Keratinocyte (primary cell): ENCODE data around the gene DACH1. TPM values are rescaled to one million over a fixed set of nuclear protein-coding genes. Genes with fewer than 3 reads are reported as not detected.

Experiments
- DNase-seq: peaks from one replicate; pipeline ENCODE4 v3.0.0-alpha.2; 2011; ENCODE audit warnings: low read depth, missing footprints, low spot score
- FAIRE-seq: peaks from 2 replicates; lab custom pipeline; 2011; peaks lifted over from hg19 to GRCh38; lab: Jason Lieb, UNC
- H2AFZ ChIP-seq: 2 replicates; pipeline ENCODE4 v1.6.0; 2012; ENCODE audit warnings: low read length, control low read depth, inconsistent platforms; ENCODE audit not compliant: control insufficient read depth
- H3K27ac ChIP-seq: 2 replicates; pipeline ENCODE4 v1.5.1; 2011; ENCODE audit warnings: low read length; ENCODE audit not compliant: control insufficient read depth, insufficient read depth
- H3K27me3 ChIP-seq: 3 replicates; pipeline ENCODE4 v1.6.0; 2011; ENCODE audit warnings: low read length; ENCODE audit not compliant: control insufficient read depth, insufficient read depth; ENCODE audit errors: extremely low read depth
- H3K36me3 ChIP-seq, 2 experiments: 2 replicates in 1 of 2; 3 replicates in 1 of 2; pipeline ENCODE4 v1.5.1; 2011; ENCODE audit warnings: low read length in 2 of 2, mild to moderate bottlenecking in 1 of 2; ENCODE audit not compliant: control insufficient read depth in 2 of 2, insufficient read depth in 2 of 2; ENCODE audit errors: extremely low read depth in 1 of 2
- H3K4me1 ChIP-seq: 3 replicates; pipeline ENCODE4 v1.5.1; 2011; ENCODE audit warnings: low read length; ENCODE audit not compliant: control insufficient read depth, insufficient read depth; ENCODE audit errors: extremely low read depth
- H3K4me2 ChIP-seq: 3 replicates; pipeline ENCODE4 v1.6.0; 2011; ENCODE audit warnings: low read depth, low read length; ENCODE audit not compliant: control insufficient read depth, insufficient read depth; ENCODE audit errors: extremely low read depth
- H3K4me3 ChIP-seq, 3 experiments: fragments of 200-600 bp in 1 of 3; sonication (generic) in 1 of 3; 2 replicates in 2 of 3; 3 replicates in 1 of 3; pipeline ENCODE4 v1.5.1; 2011 to 2016; ENCODE audit warnings: low read length in 3 of 3, mild to moderate bottlenecking in 3 of 3, control low read depth in 2 of 3, inconsistent platforms in 1 of 3, low read depth in 1 of 3, mixed read lengths in 1 of 3, mixed run types in 1 of 3, moderate library complexity in 1 of 3; ENCODE audit not compliant: control insufficient read depth in 2 of 3, insufficient read depth in 2 of 3; ENCODE audit errors: extremely low read depth in 1 of 3
- H3K79me2 ChIP-seq: 2 replicates; pipeline ENCODE4 v1.6.0; 2012; ENCODE audit warnings: low read length; ENCODE audit not compliant: control insufficient read depth, insufficient read depth
- H3K9ac ChIP-seq: 3 replicates; pipeline ENCODE4 v1.6.0; 2011; ENCODE audit warnings: low read length; ENCODE audit not compliant: control insufficient read depth, insufficient read depth; ENCODE audit errors: extremely low read depth
- H3K9me1 ChIP-seq: 3 replicates; pipeline ENCODE4 v1.6.0; 2011; ENCODE audit warnings: low read length; ENCODE audit not compliant: control insufficient read depth, insufficient read depth; ENCODE audit errors: extremely low read depth
- H3K9me3 ChIP-seq: 2 replicates; pipeline ENCODE4 v1.5.1; 2012; ENCODE audit warnings: low read depth, low read length; ENCODE audit not compliant: control insufficient read depth
- H4K20me1 ChIP-seq: 3 replicates; pipeline ENCODE4 v1.6.0; 2011; ENCODE audit warnings: low read length; ENCODE audit not compliant: control insufficient read depth, insufficient read depth; ENCODE audit errors: extremely low read depth
- CTCF ChIP-seq, 3 experiments: IDR thresholded peaks in 1 of 3; conservative IDR thresholded peaks in 1 of 3; optimal IDR thresholded peaks in 1 of 3; 2 replicates in 2 of 3; 3 replicates in 1 of 3; pipeline versions ENCODE3 to v1.5.1; 2011; ENCODE audit warnings: low read length in 3 of 3, mild to moderate bottlenecking in 3 of 3, moderate library complexity in 2 of 3, control low read depth in 1 of 3, inconsistent platforms in 1 of 3; ENCODE audit not compliant: insufficient read depth in 2 of 3; ENCODE audit errors: extremely low read depth in 1 of 3
- EZH2 ChIP-seq: IDR thresholded peaks from one replicate; pipeline ENCODE4 v1.6.1; 2012; ENCODE audit warnings: inconsistent platforms, mild to moderate bottlenecking, low read length, moderate library complexity
- dilution Hi-C: fragments of 300-500 bp; cut with MboI; formaldehyde crosslinking; loops from one replicate; pipeline ENCODE4 v1.7.0; 2020; ENCODE audit warnings: low sequenced_read_pairs; ENCODE audit not compliant: extremely low pct_ligation_motif_present
- polyA plus RNA-seq, 5 experiments: library from polyadenylated mRNA; depleted of rRNA in 3 of 5; stranded (reverse) in 3 of 5; stranded (forward) in 1 of 5; unstranded in 1 of 5; fragments of >200 nt; gene quantifications; 1 replicate in 1 of 5; 2 replicates in 3 of 5; 3 replicates in 1 of 5; pipeline versions ENCODE4 v1.2.1 to v1.2.3, GENCODE V29; 2011 to 2012; ENCODE audit warnings: missing spikeins in 2 of 5, low read depth in 1 of 5, low replicate concordance in 1 of 5

Gene DACH1
- polyA plus RNA-seq, 1 donor (not counting 4 experiments of a cell fraction or from before 2014, with no cell fraction given): not detected

DNA sequence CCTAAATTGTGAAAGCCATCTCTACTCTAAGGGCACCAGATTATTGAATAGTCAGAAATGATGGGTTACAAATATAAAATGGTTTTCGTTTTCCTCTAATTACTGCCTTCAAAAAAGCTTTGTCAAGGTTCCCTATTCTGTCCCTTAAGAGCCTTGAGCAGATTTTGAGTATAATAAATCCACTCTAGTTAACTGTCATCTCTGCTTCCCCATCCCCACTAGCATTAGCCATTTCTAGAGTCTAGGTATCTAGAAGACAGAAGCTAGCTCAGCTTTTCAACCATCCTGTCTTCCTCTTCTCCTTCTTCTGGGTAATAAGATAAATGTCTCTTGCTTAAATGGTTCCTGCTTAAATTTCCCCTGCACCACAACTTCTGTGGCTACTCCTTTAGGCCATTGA lies 290.4 kb downstream of the DACH1 start:
- no peaks in the 10 kb centered on the region for H3K9me3 ChIP-seq
- H3K36me3 ChIP-seq: no peaks in the 10 kb centered on the region
- no peak overlapping the region for H2AFZ ChIP-seq
- no peaks in the 10 kb centered on the region for H3K79me2 ChIP-seq
- FAIRE-seq (no peak), DNase-seq (no peak)
- H3K27me3 ChIP-seq: no peaks in the 10 kb centered on the region
- no peaks in the 10 kb centered on the region for H3K4me1 ChIP-seq
- no peak overlapping the region for H3K9ac ChIP-seq
- no peak overlapping the region for H3K4me2 ChIP-seq
- no peaks in the 10 kb centered on the region for H4K20me1 ChIP-seq
- H3K4me3 ChIP-seq: no peak overlapping the region
- H3K9me1 ChIP-seq: no peaks in the 10 kb centered on the region
- dilution Hi-C loops: no loop called here
- H3K27ac ChIP-seq: no peak overlapping the region
- TF ChIP-seq EZH2 (no peak), CTCF (optimal IDR thresholded peaks at IDR 0.05 in 1 of 3, IDR thresholded peaks at IDR 0.05 in 1 of 3, conservative IDR thresholded peaks at IDR 0.05 in 1 of 3; ENCODE audit: extremely low read depth in 1 of 3, insufficient read depth in 2 of 3, low read length in 3 of 3) (no peak)

DNA sequence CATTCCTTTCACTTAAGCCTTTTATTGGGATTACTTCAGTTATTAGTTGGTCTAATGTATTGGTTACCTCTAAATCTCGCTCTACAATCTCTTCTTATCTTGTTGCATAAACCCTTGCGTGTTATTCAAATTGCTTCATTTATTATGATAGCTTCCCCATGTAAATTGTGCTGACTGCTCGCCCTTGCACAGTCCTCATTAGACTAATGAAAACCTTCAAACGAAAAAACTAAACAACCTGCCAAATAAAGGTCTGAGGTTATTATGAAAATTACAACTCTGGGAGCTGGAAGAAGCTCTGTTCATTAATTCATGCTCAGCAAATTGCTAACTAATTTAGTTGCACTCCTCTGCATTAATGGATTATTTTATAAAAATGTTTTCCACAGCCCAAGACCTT lies 320.1 kb downstream of the DACH1 start:
- no peaks in the 10 kb centered on the region for H4K20me1 ChIP-seq
- no peaks in the 10 kb centered on the region for H3K9me3 ChIP-seq
- H3K27me3 ChIP-seq: no peaks in the 10 kb centered on the region
- FAIRE-seq (no peak), DNase-seq (no peak)
- H3K4me3 ChIP-seq: no peak overlapping the region
- no peaks in the 10 kb centered on the region for H3K79me2 ChIP-seq
- H3K9me1 ChIP-seq: no peaks in the 10 kb centered on the region
- H3K4me2 ChIP-seq: no peak overlapping the region
- H3K4me1 ChIP-seq: no peaks in the 10 kb centered on the region
- no peak overlapping the region for H2AFZ ChIP-seq
- dilution Hi-C loops: no loop called here
- no peak overlapping the region for H3K9ac ChIP-seq
- no peak for TF ChIP-seq CTCF (optimal IDR thresholded peaks at IDR 0.05 in 1 of 3, IDR thresholded peaks at IDR 0.05 in 1 of 3, conservative IDR thresholded peaks at IDR 0.05 in 1 of 3; ENCODE audit: extremely low read depth in 1 of 3, insufficient read depth in 2 of 3, low read length in 3 of 3)
- TF ChIP-seq EZH2: no peak
- H3K36me3 ChIP-seq: no peaks in the 10 kb centered on the region
- H3K27ac ChIP-seq: no peak overlapping the region
